Gastroesophageal sphincter (tissue), 4 donors: ENCODE measurements around the gene GPHA2. TPM values are rescaled to one million over a fixed set of nuclear protein-coding genes. Genes with fewer than 3 reads are reported as not detected.

Source experiments
- ATAC-seq: fragments of 150-250 bp; one replicate; pipeline ENCODE4 v1.9.1; 2016; ENCODE audit warnings: mild to moderate bottlenecking, moderate library complexity
- H3K27ac ChIP-seq, 4 donors: fragments of 200-600 bp; sonication (generic) in 3 of 4; 1 replicate in 3 of 4; 2 replicates in 1 of 4; pipeline ENCODE4 v1.5.1; 2016 to 2019
- H3K27me3 ChIP-seq: fragments of 200-600 bp; sonication (generic); one replicate; pipeline ENCODE4 v1.5.1; 2019
- H3K36me3 ChIP-seq, 2 donors: fragments of 200-600 bp; sonication (generic); one replicate each; pipeline ENCODE4 v1.5.1; 2019; ENCODE audit warnings: control low read depth in 1 of 2
- H3K4me1 ChIP-seq, 3 donors: fragments of 200-600 bp; sonication (generic); 1 replicate in 2 of 3; 2 replicates in 1 of 3; pipeline ENCODE4 v1.5.1; 2016 to 2019; ENCODE audit warnings: control low read depth in 2 of 3
- H3K4me3 ChIP-seq, 2 donors: fragments of 200-600 bp; sonication (generic); one replicate each; pipeline ENCODE4 v1.5.1; 2019; ENCODE audit warnings: mild to moderate bottlenecking in 1 of 2, moderate library complexity in 1 of 2
- H3K9me3 ChIP-seq, 3 donors: fragments of 200-600 bp; sonication (generic); one replicate each; pipeline ENCODE4 v1.5.1; 2017 to 2019; ENCODE audit warnings: control low read depth in 2 of 3
- CTCF ChIP-seq, 4 experiments: fragments of 200-600 bp in 2 of 4; fragments of 450-650 bp in 2 of 4; sonication (generic) in 1 of 4; IDR thresholded peaks; one replicate each; pipeline ENCODE4 v1.5.1; 2017 to 2019; ENCODE audit warnings: antibody characterized with exemption in 4 of 4, mild to moderate bottlenecking in 2 of 4, moderate library complexity in 2 of 4
- EP300 ChIP-seq: sonication (generic); formaldehyde crosslinking; IDR thresholded peaks from one replicate; pipeline ENCODE4 v1.6.1; 2017; ENCODE audit warnings: antibody characterized with exemption, mild to moderate bottlenecking
- POLR2A ChIP-seq, 2 donors: fragments of 450-650 bp; IDR thresholded peaks; one replicate each; pipeline ENCODE4 v1.6.1; 2017; ENCODE audit warnings: antibody characterized with exemption in 2 of 2, mild to moderate bottlenecking in 2 of 2, moderate library complexity in 1 of 2
- POLR2AphosphoS5 ChIP-seq: sonication (generic); formaldehyde crosslinking; IDR thresholded peaks from one replicate; pipeline ENCODE4 v1.6.1; 2017; ENCODE audit warnings: antibody characterized with exemption
- WGBS, 2 donors: methylation state at CpG; one replicate each; pipeline ENCODE4 v1.1.5; 2018; ENCODE audit warnings: low coverage in 1 of 2; 5-methylcytosine and 5-hydroxymethylcytosine counted together
- total RNA-seq, 4 donors: library from RNA; depleted of rRNA; stranded (reverse); fragments of >200 nt; gene quantifications; one replicate each; pipeline ENCODE4 v1.1.0, GENCODE V29; 2016

The GPHA2 gene
- total RNA-seq, 4 donors from 2014 or later: not detected

GRCh38 chr11:64914123-64914522 is 21.6 kb downstream of the GPHA2 start:
- no peak overlapping the region for H3K27ac ChIP-seq
- H3K36me3 ChIP-seq: peaks cover 0 to 56% of the 10 kb centered on the region in 2 donors
- no peak overlapping the region for H3K4me3 ChIP-seq
- WGBS, 2 donors: 83% methylated on average over 2 of the region's 17 CpGs; no CpG with 5 or more reads in 1 of the 2 donors
- H3K4me1 ChIP-seq: peaks cover 2 to 42% (median 19%) of the 10 kb centered on the region in 3 donors
- ATAC-seq: no peak
- TF ChIP-seq CTCF (IDR thresholded peaks at IDR 0.05) (no peak), EP300 (no peak), POLR2AphosphoS5 (no peak), POLR2A (IDR thresholded peaks at IDR 0.05) (no peak)
- H3K9me3 ChIP-seq: no peaks in the 10 kb centered on the region
- no peaks in the 10 kb centered on the region for H3K27me3 ChIP-seq

GRCh38 chr11:64913171-64913727 is 22.4 kb downstream of the GPHA2 start:
- no peak for ATAC-seq
- Histone ChIP-seq H3K4me1 (peaks cover 2 to 34% (median 16%) of the 10 kb centered on the region in 3 donors), H3K4me3 (no peak overlapping the region), H3K27me3 (no peaks in the 10 kb centered on the region), H3K36me3 (peaks cover 0 to 65% of the 10 kb centered on the region in 2 donors), H3K9me3 (no peaks in the 10 kb centered on the region), H3K27ac (no peak overlapping the region)
- 82 to 95% methylated on average over 4 to 9 of the region's 18 CpGs for WGBS, 2 donors
- TF ChIP-seq EP300 (no peak), CTCF (IDR thresholded peaks at IDR 0.05) (no peak), POLR2AphosphoS5 (no peak), POLR2A (IDR thresholded peaks at IDR 0.05) (no peak)

- H3K9me3 ChIP-seq: no peaks in the 10 kb centered on the region
- peaks cover 0 to 81% of the 10 kb centered on the region in 2 donors for H3K36me3 ChIP-seq
- H3K4me3 ChIP-seq: no peak overlapping the region
- no peak for ATAC-seq
- no peak overlapping the region for H3K27ac ChIP-seq
- WGBS, 2 donors: 80% methylated on average over 1 of the region's 9 CpGs; no CpG with 5 or more reads in 1 of the 2 donors
- H3K27me3 ChIP-seq: no peaks in the 10 kb centered on the region
- TF ChIP-seq EP300 (no peak), POLR2AphosphoS5 (no peak), POLR2A (IDR thresholded peaks at IDR 0.05) (no peak), CTCF (IDR thresholded peaks at IDR 0.05) (no peak)
- H3K4me1 ChIP-seq: peaks cover 2 to 25% (median 11%) of the 10 kb centered on the region in 3 donors
Measured at GRCh38 chr11:64911689-64912088, 24.0 kb downstream of the GPHA2 start.

GRCh38 chr11:64911142-64911541 is 24.6 kb downstream of the GPHA2 start:
- Histone ChIP-seq H3K4me3 (no peak overlapping the region), H3K36me3 (peaks cover 0 to 86% of the 10 kb centered on the region in 2 donors)

More at GRCh38 chr11:64911142-64911541, 24.6 kb downstream of the GPHA2 start:
- Histone ChIP-seq H3K4me1 (peaks cover 2 to 19% (median 10%) of the 10 kb centered on the region in 3 donors), H3K27me3 (no peaks in the 10 kb centered on the region), H3K9me3 (no peaks in the 10 kb centered on the region), H3K27ac (no peak overlapping the region)
- no peak for TF ChIP-seq CTCF (IDR thresholded peaks at IDR 0.05)
- no peak for TF ChIP-seq POLR2A (IDR thresholded peaks at IDR 0.05)
- no peak for TF ChIP-seq POLR2AphosphoS5
- TF ChIP-seq EP300: no peak
- ATAC-seq: no peak
- WGBS, 2 donors: 79% methylated on average over 4 of the region's 7 CpGs; no CpG with 5 or more reads in 1 of the 2 donors
